Measurements from ENCODE around the gene LRBA.

LRBA gene

DNA sequence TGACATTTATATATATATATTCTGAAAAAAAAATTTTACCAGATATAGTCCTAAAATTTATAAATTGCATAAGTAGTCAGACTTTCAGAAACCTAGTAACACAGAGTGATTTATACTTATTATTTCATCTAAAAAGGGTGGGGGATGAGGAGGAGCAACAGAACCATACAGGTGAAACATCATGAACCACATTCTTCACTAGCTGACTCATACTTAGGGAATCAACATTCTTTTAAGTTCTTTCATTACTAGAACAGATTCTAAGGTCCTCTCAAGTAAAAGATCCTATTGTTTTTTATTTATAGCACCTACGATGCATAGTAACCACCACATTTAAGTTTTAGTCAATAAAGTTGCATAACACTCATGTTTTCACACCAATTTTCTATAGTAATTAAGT is 166.1 kb downstream of the LRBA start:
- H3K4me3 ChIP-seq (ENCODE audit: low read depth, low read length): no peak overlapping the region
- TF ChIP-seq, protein P1, sequence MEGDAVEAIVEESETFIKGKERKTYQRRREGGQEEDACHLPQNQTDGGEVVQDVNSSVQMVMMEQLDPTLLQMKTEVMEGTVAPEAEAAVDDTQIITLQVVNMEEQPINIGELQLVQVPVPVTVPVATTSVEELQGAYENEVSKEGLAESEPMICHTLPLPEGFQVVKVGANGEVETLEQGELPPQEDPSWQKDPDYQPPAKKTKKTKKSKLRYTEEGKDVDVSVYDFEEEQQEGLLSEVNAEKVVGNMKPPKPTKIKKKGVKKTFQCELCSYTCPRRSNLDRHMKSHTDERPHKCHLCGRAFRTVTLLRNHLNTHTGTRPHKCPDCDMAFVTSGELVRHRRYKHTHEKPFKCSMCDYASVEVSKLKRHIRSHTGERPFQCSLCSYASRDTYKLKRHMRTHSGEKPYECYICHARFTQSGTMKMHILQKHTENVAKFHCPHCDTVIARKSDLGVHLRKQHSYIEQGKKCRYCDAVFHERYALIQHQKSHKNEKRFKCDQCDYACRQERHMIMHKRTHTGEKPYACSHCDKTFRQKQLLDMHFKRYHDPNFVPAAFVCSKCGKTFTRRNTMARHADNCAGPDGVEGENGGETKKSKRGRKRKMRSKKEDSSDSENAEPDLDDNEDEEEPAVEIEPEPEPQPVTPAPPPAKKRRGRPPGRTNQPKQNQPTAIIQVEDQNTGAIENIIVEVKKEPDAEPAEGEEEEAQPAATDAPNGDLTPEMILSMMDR (IDR thresholded peaks at IDR 0.05; ENCODE audit: control insufficient read depth, extremely low read depth, insufficient read depth): no peak
- DNase-seq (ENCODE audit: low read depth): no peak

DNA sequence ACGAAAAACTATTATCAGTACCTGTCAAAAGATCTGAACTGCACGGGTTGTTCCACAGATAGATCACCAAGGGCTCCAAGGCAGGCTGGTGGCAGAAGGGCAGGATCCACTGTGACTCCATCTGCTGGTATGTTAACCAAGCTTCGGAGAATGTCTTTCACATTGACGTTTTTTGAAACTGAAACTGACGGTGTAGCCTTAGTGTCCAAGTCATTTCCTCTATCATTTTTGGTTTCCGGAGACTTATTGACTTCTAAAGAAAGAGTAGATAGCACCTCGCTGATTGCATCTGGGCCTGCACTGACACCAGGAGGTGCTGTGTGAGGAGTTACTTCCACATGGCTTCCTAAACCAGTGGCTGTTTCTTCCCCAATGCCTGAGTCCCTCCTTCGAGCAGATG is 186.9 kb downstream of the LRBA start:
- no peak overlapping the region for H3K4me3 ChIP-seq (ENCODE audit: low read depth, low read length)
- no peak for DNase-seq (ENCODE audit: low read depth)
- TF ChIP-seq, protein P1 (IDR thresholded peaks at IDR 0.05; ENCODE audit: control insufficient read depth, extremely low read depth, insufficient read depth): no peak

DNA sequence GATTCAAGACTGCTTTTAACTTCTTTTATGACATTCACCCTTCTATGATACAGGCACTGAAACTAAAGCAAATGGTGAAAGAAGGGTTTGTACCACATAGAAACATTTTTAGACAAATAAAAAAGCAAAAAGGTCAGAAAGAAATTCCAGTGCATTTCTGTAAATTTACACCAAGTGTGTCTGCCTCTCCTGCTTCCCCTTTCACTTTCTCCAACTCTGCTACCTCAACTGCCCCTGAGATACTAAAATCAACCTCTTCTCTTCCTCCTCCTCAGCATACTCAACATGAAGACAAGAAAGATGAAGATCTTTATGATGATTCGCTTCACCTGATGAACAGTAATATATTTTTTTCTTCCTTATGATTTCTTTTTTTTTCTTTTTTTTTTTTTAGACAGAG is 187.9 kb downstream of the LRBA start:
- no peak for DNase-seq (ENCODE audit: low read depth)
- H3K4me3 ChIP-seq (ENCODE audit: low read depth, low read length): no peak overlapping the region
- TF ChIP-seq, protein P1 (IDR thresholded peaks at IDR 0.05; ENCODE audit: control insufficient read depth, extremely low read depth, insufficient read depth): no peak

DNA sequence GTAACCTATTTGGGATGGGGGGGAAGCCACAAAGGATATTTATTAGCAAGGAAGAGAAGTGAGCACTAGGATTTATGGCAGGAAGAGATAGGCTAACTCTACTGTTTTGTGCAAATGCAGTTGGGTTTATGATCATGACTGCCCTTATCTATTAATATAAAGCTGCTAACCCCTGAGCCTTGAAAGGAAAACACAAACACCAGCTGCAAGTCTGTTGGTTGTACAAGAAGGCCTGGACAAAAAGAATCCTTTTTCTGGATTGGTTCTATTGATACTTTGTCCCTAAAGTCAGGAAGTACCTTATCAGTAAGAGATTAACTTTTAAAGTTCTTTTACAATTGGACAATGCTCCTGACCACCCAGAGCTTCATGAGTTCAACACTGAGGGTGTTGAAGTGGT is 188.8 kb downstream of the LRBA start:
- no peak for DNase-seq (ENCODE audit: low read depth)
- H3K4me3 ChIP-seq (ENCODE audit: low read depth, low read length): no peak overlapping the region
- TF ChIP-seq, protein P1 (IDR thresholded peaks at IDR 0.05; ENCODE audit: control insufficient read depth, extremely low read depth, insufficient read depth): no peak

DNA sequence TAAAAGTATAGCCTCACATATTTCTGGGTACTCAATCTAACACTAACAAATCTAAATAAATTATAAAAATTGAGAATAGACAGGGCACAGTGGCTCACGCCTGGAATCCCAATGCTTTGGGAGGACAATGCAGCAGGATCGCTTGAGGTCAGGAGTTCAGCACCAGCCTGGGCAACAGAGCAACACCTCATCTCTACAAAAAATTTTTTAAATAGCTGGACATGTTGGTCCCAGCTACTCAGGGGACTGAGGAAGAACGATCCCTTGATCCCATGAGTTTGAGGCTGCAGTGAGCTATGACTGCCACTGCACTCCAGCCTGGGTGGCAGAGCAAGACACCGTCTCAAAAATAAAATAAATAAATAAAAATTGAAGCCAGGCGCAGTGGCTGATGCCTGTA is 192.7 kb downstream of the LRBA start:
- no peak overlapping the region for H3K4me3 ChIP-seq (ENCODE audit: low read depth, low read length)
- no peak for DNase-seq (ENCODE audit: low read depth)
- TF ChIP-seq, protein P1 (IDR thresholded peaks at IDR 0.05; ENCODE audit: control insufficient read depth, extremely low read depth, insufficient read depth): no peak

DNA sequence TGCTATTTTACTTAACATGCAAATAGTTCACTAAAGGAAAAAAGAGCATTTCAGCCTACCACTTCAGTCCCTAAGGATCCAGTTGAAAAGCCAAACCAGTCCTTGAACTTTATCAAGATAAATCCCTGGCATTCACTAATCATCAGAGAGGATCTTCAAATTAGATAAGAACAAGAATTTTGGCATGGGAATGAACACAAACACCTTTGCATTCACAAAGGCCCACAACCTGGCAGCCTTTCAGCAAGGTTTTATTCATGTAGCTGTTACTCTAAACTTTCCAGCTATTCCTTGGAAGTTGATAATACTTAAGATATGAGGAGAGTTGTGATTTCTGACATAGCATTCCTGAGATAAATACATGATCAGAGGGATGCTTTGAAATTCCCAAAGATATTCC is 193.4 kb downstream of the LRBA start:
- TF ChIP-seq, protein P1 (IDR thresholded peaks at IDR 0.05; ENCODE audit: control insufficient read depth, extremely low read depth, insufficient read depth): no peak
- DNase-seq (ENCODE audit: low read depth): peak; percentile 52
- no peak overlapping the region for H3K4me3 ChIP-seq (ENCODE audit: low read depth, low read length)

DNA sequence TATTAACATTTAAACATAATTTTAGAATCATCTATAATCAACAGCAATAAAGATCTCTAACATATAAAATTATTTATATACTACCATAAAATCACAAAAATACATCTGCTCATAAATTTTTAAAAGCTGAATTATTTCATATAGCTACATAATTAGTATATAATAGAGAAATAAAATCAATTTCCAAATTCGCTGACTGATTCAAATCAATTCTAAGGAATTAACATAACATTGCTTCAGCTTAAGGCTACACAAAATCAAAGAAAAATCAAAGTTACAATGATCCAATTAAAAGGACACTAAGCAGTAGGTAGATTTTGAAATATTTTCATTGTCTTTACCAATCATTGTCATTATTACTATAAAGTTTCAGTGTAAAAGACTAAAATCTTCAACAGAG is 194.7 kb downstream of the LRBA start:
- DNase-seq (ENCODE audit: low read depth): no peak
- TF ChIP-seq, protein P1 (IDR thresholded peaks at IDR 0.05; ENCODE audit: control insufficient read depth, extremely low read depth, insufficient read depth): no peak
- no peak overlapping the region for H3K4me3 ChIP-seq (ENCODE audit: low read depth, low read length)
